Smooth muscle cell (in vitro differentiated cells): ENCODE results near the gene DDX56. TPM values are rescaled to one million over a fixed set of nuclear protein-coding genes. Genes with fewer than 3 reads are reported as not detected.
A peak's percentile ranks its signal among the peaks of the same experiment; 100 is the strongest.

Experiments
- DNase-seq: peaks from one replicate; lab custom pipeline; 2025; ENCODE audit not compliant: unreplicated experiment; lab: John Stamatoyannopoulos, UW
- H2AFZ ChIP-seq: fragments of 200-600 bp; sonication (generic); 2 replicates; pipeline ENCODE4 v1.6.0; 2016; ENCODE audit warnings: antibody characterized with exemption, low read depth, mild to moderate bottlenecking
- H3F3A ChIP-seq: fragments of 200-600 bp; sonication (generic); 2 replicates; pipeline ENCODE4 v1.6.0; 2017; ENCODE audit warnings: antibody characterized with exemption, low read depth
- H3K27ac ChIP-seq: fragments of 200-600 bp; sonication (generic); 2 replicates; pipeline ENCODE4 v1.5.1; 2016; ENCODE audit warnings: low read depth, mild to moderate bottlenecking
- H3K27me3 ChIP-seq: fragments of 200-600 bp; sonication (generic); 2 replicates; pipeline ENCODE4 v1.6.1; 2016; ENCODE audit warnings: low read depth, mild to moderate bottlenecking
- H3K36me3 ChIP-seq: fragments of 200-600 bp; sonication (generic); 2 replicates; pipeline ENCODE4 v1.5.1; 2016; ENCODE audit warnings: low read depth
- H3K4me1 ChIP-seq: fragments of 200-600 bp; sonication (generic); 2 replicates; pipeline ENCODE4 v1.5.1; 2016; ENCODE audit warnings: low read depth
- H3K4me2 ChIP-seq: fragments of 200-600 bp; sonication (generic); 2 replicates; pipeline ENCODE4 v1.6.0; 2016; ENCODE audit warnings: mild to moderate bottlenecking
- H3K4me3 ChIP-seq: fragments of 200-600 bp; sonication (generic); 2 replicates; pipeline ENCODE4 v1.5.1; 2016; ENCODE audit warnings: mild to moderate bottlenecking
- H3K79me2 ChIP-seq: fragments of 200-600 bp; sonication (generic); 2 replicates; pipeline ENCODE4 v1.6.0; 2016; ENCODE audit warnings: low read depth, mild to moderate bottlenecking
- H3K9ac ChIP-seq: fragments of 200-600 bp; sonication (generic); 2 replicates; pipeline ENCODE4 v1.6.0; 2016; ENCODE audit warnings: low read depth
- H3K9me3 ChIP-seq: fragments of 200-600 bp; sonication (generic); replicated peaks from 2 replicates; pipeline ENCODE4 v1.5.1; 2016; ENCODE audit warnings: low read depth
- H4K20me1 ChIP-seq: fragments of 200-600 bp; sonication (generic); 2 replicates; pipeline ENCODE4 v1.6.0; 2016; ENCODE audit warnings: low read depth
- CTCF ChIP-seq: fragments of 200-600 bp; sonication (generic); IDR thresholded peaks from 2 replicates; pipeline ENCODE4 v1.5.1; 2017; ENCODE audit warnings: borderline replicate concordance, mild to moderate bottlenecking, antibody characterized with exemption; ENCODE audit not compliant: insufficient read depth, poor library complexity, severe bottlenecking
- WGBS: methylation state at CpG from one replicate; pipeline ENCODE4 v1.1.7; 2016; ENCODE audit warnings: low lambda C conversion rate; 5-methylcytosine and 5-hydroxymethylcytosine counted together
- polyA plus RNA-seq: library from polyadenylated mRNA; unstranded; fragments of >200 nt; fragmentation: Nextera tagmentation; extraction: Ambion mirVana; gene quantifications from 2 replicates; pipeline ENCODE4 v1.2.1, GENCODE V29; 2016
- total RNA-seq: library from RNA; depleted of rRNA; stranded (reverse); fragments of >200 nt; gene quantifications from 2 replicates; pipeline ENCODE4 v1.2.3, GENCODE V29; 2014

Gene DDX56
- total and polyA plus RNA-seq, 2 experiments from 2014 or later = 43.2 to 64.5 TPM

GRCh38 chr7:44606341-44607140, 32.8 kb upstream of the DDX56 start, which contains the start of gene OGDH:
Gene OGDH, plus strand, starts transcription at chr7:44606627. Its CDS starts 17,717 bp downstream, at chr7:44624344.
- Histone ChIP-seq H3K9ac (peak within 1 kb of the TSS; percentile 97), H3K4me3 (peak within 1 kb of the TSS; percentile 93), H3K36me3 (no peaks in the 10 kb centered on the region), H3K4me2 (peak within 1 kb of the TSS; percentile 93), H3K4me1 (peaks cover 4% of the 10 kb centered on the region), H3F3A (no peaks in the 10 kb centered on the region), H3K9me3 (no peaks in the 10 kb centered on the region), H2AFZ (peak within 1 kb of the TSS; percentile 82), H3K79me2 (peaks cover 46% of the 10 kb centered on the region), H4K20me1 (peaks cover 37% of the 10 kb centered on the region), H3K27ac (peak within 1 kb of the TSS; percentile 94), H3K27me3 (no peaks in the 10 kb centered on the region)
- WGBS = under 1% methylated on average over 79 of the region's 93 CpGs
- peak; percentile 99 for DNase-seq
- no peak for TF ChIP-seq CTCF

GRCh38 chr7:44604941-44605340, 31.2 kb upstream of the DDX56 start:
- Histone ChIP-seq H3K9ac (no peak overlapping the region), H3K36me3 (no peaks in the 10 kb centered on the region), H3K27me3 (no peaks in the 10 kb centered on the region), H4K20me1 (peaks cover 24% of the 10 kb centered on the region), H3K4me1 (peaks cover 4% of the 10 kb centered on the region), H3F3A (no peaks in the 10 kb centered on the region), H2AFZ (no peak overlapping the region), H3K4me2 (no peak overlapping the region), H3K27ac (no peak overlapping the region), H3K79me2 (peaks cover 30% of the 10 kb centered on the region), H3K9me3 (no peaks in the 10 kb centered on the region), H3K4me3 (no peak overlapping the region)
- DNase-seq = no peak
- no peak for TF ChIP-seq CTCF
- WGBS = 95% methylated on average over 2 of the region's 2 CpGs

- no peaks in the 10 kb centered on the region for H3K36me3 ChIP-seq
- H4K20me1 ChIP-seq = peaks cover 6% of the 10 kb centered on the region
- no peak overlapping the region for H3K27ac ChIP-seq
- peaks cover 13% of the 10 kb centered on the region for H3K79me2 ChIP-seq
- no peaks in the 10 kb centered on the region for H3K27me3 ChIP-seq
- 83% methylated on average over 6 of the region's 6 CpGs for WGBS
- TF ChIP-seq CTCF = no peak
- no peaks in the 10 kb centered on the region for H3K9me3 ChIP-seq
- H3K4me1 ChIP-seq = no peaks in the 10 kb centered on the region
- DNase-seq = no peak
- H2AFZ ChIP-seq = no peak overlapping the region
- no peak overlapping the region for H3K9ac ChIP-seq
- no peaks in the 10 kb centered on the region for H3F3A ChIP-seq
- H3K4me2 ChIP-seq = no peak overlapping the region
- H3K4me3 ChIP-seq = no peak overlapping the region
These were observed 29.5 kb upstream of the DDX56 start for GRCh38 chr7:44603193-44603592.

- Histone ChIP-seq H3K79me2 (peaks cover 6% of the 10 kb centered on the region), H3K27ac (no peak overlapping the region), H3F3A (no peaks in the 10 kb centered on the region), H4K20me1 (peaks cover 5% of the 10 kb centered on the region), H3K4me1 (no peaks in the 10 kb centered on the region), H3K9me3 (no peaks in the 10 kb centered on the region), H3K4me3 (no peak overlapping the region), H3K36me3 (no peaks in the 10 kb centered on the region), H2AFZ (no peak overlapping the region), H3K4me2 (no peak overlapping the region), H3K9ac (no peak overlapping the region), H3K27me3 (no peaks in the 10 kb centered on the region)
- WGBS = 82% methylated on average over 1 of the region's 1 CpG
- TF ChIP-seq CTCF = no peak
- no peak for DNase-seq
These were observed 28.8 kb upstream of the DDX56 start for GRCh38 chr7:44602576-44602910.
